HEK293T (cell line): ENCODE measurements around the gene MBD4.

ENCODE experiments used
- BHLHE40 ChIP-seq: fragments of 450-650 bp; IDR thresholded peaks from 2 replicates; pipeline ENCODE4 v1.6.1; 2016; ENCODE audit warnings: mild to moderate bottlenecking, moderate library complexity, borderline replicate concordance
- FOXK2 ChIP-seq: fragments of 450-650 bp; IDR thresholded peaks from 2 replicates; pipeline ENCODE4 v1.6.1; 2016; ENCODE audit warnings: mild to moderate bottlenecking
- FOXM1 ChIP-seq: fragments of 450-650 bp; IDR thresholded peaks from 2 replicates; pipeline ENCODE4 v1.6.1; 2017; ENCODE audit warnings: mild to moderate bottlenecking, borderline replicate concordance
- HDGF ChIP-seq: fragments of 450-650 bp; IDR thresholded peaks from 2 replicates; pipeline ENCODE4 v1.6.1; 2017; ENCODE audit warnings: antibody characterized with exemption, borderline replicate concordance

DNA sequence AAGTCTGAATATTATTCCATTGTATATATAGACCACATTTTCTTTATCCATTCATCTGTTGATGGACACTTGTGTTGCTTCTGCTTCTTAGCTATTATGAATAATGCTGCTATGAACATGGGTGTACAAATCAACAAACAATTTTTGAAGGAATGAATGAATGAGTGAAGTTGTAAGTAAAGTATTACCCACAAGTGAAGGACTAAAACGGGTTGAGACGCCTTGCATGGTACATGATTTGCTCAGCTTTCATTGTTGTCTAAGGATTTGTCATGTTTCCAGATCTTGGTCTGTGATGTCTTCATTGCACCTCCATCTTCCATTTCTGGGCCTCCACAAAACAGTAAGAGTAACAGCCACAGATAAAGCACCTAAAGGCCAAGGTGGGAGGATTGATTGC, 20.8 kb upstream of the MBD4 start:
- TF ChIP-seq FOXM1 (no peak), BHLHE40 (no peak), FOXK2 (no peak), HDGF (no peak)
